SU-DHL-6 (cell line): ENCODE data around the gene OMD.

Experiments
- H2AFZ ChIP-seq: fragments of 200-600 bp; sonication (generic); 2 replicates; pipeline ENCODE4 v1.6.1; 2014; ENCODE audit warnings: low read depth, mild to moderate bottlenecking, moderate library complexity, mixed read lengths, antibody characterized with exemption, low read length; ENCODE audit not compliant: severe bottlenecking
- H3F3A ChIP-seq: fragments of 200-600 bp; shearing (Covaris generic); 2 replicates; pipeline ENCODE4 v1.6.0; 2016; ENCODE audit warnings: antibody characterized with exemption, mild to moderate bottlenecking; ENCODE audit not compliant: insufficient read depth
- H3K27ac ChIP-seq: fragments of 200-600 bp; sonication (generic); 2 replicates; pipeline ENCODE4 v1.5.1; 2016; ENCODE audit warnings: low read depth, mild to moderate bottlenecking, low read length, moderate library complexity, mixed read lengths
- H3K27me3 ChIP-seq: fragments of 200-600 bp; sonication (generic), shearing (Covaris generic); 2 replicates; pipeline ENCODE4 v1.6.0; 2014; ENCODE audit warnings: mild to moderate bottlenecking, low read length
- H3K36me3 ChIP-seq: fragments of 200-600 bp; sonication (generic); 2 replicates; pipeline ENCODE4 v1.6.1; 2014; ENCODE audit warnings: mild to moderate bottlenecking, low read length, mixed read lengths
- H3K4me2 ChIP-seq: fragments of 300-600, 200-600 bp; shearing (Covaris generic), sonication (generic); 2 replicates; pipeline ENCODE4 v1.6.0; 2014; ENCODE audit warnings: low read length, low read depth, mild to moderate bottlenecking; ENCODE audit not compliant: poor library complexity, severe bottlenecking
- H3K4me3 ChIP-seq: fragments of 200-600 bp; sonication (generic); 2 replicates; pipeline ENCODE4 v1.5.1; 2014; ENCODE audit warnings: antibody characterized with exemption, low read length, mild to moderate bottlenecking, mixed read lengths; ENCODE audit not compliant: insufficient read depth, poor library complexity, severe bottlenecking
- H3K79me2 ChIP-seq: fragments of 200-600 bp; sonication (generic); 2 replicates; pipeline ENCODE4 v1.6.1; 2014; ENCODE audit warnings: mild to moderate bottlenecking, low read length, moderate library complexity; ENCODE audit not compliant: insufficient read depth
- H3K9ac ChIP-seq: fragments of 200-600 bp; sonication (generic); 2 replicates; pipeline ENCODE4 v1.7.0; 2014; ENCODE audit warnings: mild to moderate bottlenecking, low read length
- H3K9me2 ChIP-seq: fragments of 200-600 bp; sonication (generic); replicated peaks from 2 replicates; pipeline ENCODE4 v1.6.1; 2014; ENCODE audit warnings: low read length; ENCODE audit not compliant: insufficient read depth
- H3K9me3 ChIP-seq: fragments of 200-600 bp; sonication (generic); 2 replicates; pipeline ENCODE4 v1.6.1; 2014; ENCODE audit warnings: low read length, mixed read lengths; ENCODE audit not compliant: insufficient read depth
- H4K20me1 ChIP-seq: fragments of 200-600 bp; sonication (generic); 2 replicates; pipeline ENCODE4 v1.6.1; 2014; ENCODE audit warnings: low read depth, mild to moderate bottlenecking, antibody characterized with exemption, low read length, moderate library complexity, mixed read lengths
- EZH2phosphoT487 ChIP-seq: fragments of 200-600 bp; sonication (generic), shearing (Covaris generic); conservative IDR thresholded peaks from 2 replicates; pipeline ENCODE4 v1.6.1; 2018; ENCODE audit warnings: mild to moderate bottlenecking, antibody characterized with exemption, low read length, moderate library complexity, mixed read lengths
- TF ChIP-seq, protein P1 (sequence below): fragments of 200-600 bp; sonication (generic); IDR thresholded peaks from one replicate; pipeline ENCODE4 v1.5.1; 2017; ENCODE audit warnings: antibody characterized with exemption, mild to moderate bottlenecking, low read length, moderate library complexity; ENCODE audit not compliant: insufficient read depth, poor library complexity, severe bottlenecking

Gene OMD

DNA sequence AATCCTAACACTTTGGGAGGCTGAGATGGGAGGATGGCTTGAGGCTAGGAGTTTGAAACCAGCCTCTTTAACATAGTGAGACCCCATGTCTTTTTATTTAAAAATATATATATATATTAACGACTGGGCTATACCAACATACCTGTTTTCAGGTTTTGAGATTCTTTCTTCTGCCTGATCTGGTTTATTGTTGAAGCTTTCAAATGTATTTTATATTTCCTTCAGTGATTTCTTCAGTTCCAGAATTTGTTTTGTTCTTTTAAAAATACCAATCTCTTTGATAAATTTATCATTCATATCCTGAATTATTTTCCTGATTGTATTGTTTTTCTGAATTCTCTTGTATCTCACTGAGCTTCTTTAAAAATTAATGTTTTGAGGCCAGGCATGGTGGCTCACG lies 51.1 kb downstream of the OMD start:
- Histone ChIP-seq H3K9me2 (no peaks in the 10 kb centered on the region), H3F3A (no peaks in the 10 kb centered on the region), H3K36me3 (peaks cover 10% of the 10 kb centered on the region; the same call in 1 of the 2 replicates), H4K20me1 (no peaks in the 10 kb centered on the region), H3K27ac (no peak overlapping the region), H3K4me3 (no peak overlapping the region), H3K79me2 (peaks cover 43% of the 10 kb centered on the region), H3K4me2 (no peak overlapping the region), H2AFZ (no peak overlapping the region), H3K9me3 (no peaks in the 10 kb centered on the region), H3K9ac (no peak overlapping the region), H3K27me3 (no peaks in the 10 kb centered on the region)
- no peak for TF ChIP-seq EZH2phosphoT487
- TF ChIP-seq, protein P1, sequence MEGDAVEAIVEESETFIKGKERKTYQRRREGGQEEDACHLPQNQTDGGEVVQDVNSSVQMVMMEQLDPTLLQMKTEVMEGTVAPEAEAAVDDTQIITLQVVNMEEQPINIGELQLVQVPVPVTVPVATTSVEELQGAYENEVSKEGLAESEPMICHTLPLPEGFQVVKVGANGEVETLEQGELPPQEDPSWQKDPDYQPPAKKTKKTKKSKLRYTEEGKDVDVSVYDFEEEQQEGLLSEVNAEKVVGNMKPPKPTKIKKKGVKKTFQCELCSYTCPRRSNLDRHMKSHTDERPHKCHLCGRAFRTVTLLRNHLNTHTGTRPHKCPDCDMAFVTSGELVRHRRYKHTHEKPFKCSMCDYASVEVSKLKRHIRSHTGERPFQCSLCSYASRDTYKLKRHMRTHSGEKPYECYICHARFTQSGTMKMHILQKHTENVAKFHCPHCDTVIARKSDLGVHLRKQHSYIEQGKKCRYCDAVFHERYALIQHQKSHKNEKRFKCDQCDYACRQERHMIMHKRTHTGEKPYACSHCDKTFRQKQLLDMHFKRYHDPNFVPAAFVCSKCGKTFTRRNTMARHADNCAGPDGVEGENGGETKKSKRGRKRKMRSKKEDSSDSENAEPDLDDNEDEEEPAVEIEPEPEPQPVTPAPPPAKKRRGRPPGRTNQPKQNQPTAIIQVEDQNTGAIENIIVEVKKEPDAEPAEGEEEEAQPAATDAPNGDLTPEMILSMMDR, result no peak

DNA sequence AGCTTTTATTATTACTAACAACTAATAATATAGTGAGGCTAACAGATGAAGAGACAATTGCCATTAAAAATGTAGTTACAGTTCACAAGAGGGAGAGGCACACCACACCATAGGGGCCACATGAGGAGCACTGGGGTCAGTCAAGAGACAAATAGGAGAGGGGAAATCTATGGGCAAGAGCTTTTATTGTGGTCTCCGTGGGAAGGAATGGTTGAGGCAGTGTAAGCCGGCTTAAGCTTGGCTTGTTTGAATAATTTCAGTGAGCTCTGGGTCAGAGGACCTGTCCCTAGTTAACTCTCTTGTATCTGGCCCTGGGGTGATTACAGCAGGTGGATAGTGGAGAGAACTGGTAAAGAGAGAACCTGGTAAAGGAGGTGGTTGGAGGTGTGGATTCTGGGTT lies 55.2 kb downstream of the OMD start:
- no peak overlapping the region for H3K9ac ChIP-seq
- H3F3A ChIP-seq, result no peaks in the 10 kb centered on the region
- no peak overlapping the region for H2AFZ ChIP-seq
- no peaks in the 10 kb centered on the region for H3K9me3 ChIP-seq
- H3K4me3 ChIP-seq, result no peak overlapping the region
- H4K20me1 ChIP-seq, result no peaks in the 10 kb centered on the region
- no peak overlapping the region for H3K4me2 ChIP-seq
- H3K27me3 ChIP-seq, result no peaks in the 10 kb centered on the region
- 0 out of 2 replicates have a peak, but pooled peaks cover 8% of the 10 kb centered on the region for H3K36me3 ChIP-seq
- no peak overlapping the region for H3K27ac ChIP-seq
- no peak for TF ChIP-seq EZH2phosphoT487
- TF ChIP-seq, protein P1, result no peak
- no peaks in the 10 kb centered on the region for H3K9me2 ChIP-seq
- H3K79me2 ChIP-seq, result peaks cover 29% of the 10 kb centered on the region; the same call in 1 of the 2 replicates
